ENCODE measurements around the gene SLC35F1.

GRCh38 chr6:118318648-118319047, 411.6 kb downstream of the SLC35F1 start:
- TF ChIP-seq EZH2 (IDR thresholded peaks at IDR 0.05; ENCODE audit: borderline replicate concordance, insufficient read depth, low read length, poor library complexity, severe bottlenecking) (no peak), CTCF (IDR thresholded peaks at IDR 0.05; ENCODE audit: poor library complexity, severe bottlenecking) (no peak), RAD21 (conservative IDR thresholded peaks at IDR 0.05) (no peak), MXI1 (conservative IDR thresholded peaks at IDR 0.05; ENCODE audit: poor library complexity, severe bottlenecking) (no peak), TAF1 (IDR thresholded peaks at IDR 0.05; ENCODE audit: low read depth) (no peak)

Data from neural cell (in vitro differentiated cells).